GM23338 (cell line): Measurements from ENCODE around the gene AFAP1L1.

ENCODE experiments used
- CREB1 ChIP-seq: fragments of 250-450 bp; sonication (Bioruptor Pico); IDR thresholded peaks from 2 replicates; pipeline ENCODE4 v1.5.0; 2020; ENCODE audit warnings: low read depth, mild to moderate bottlenecking, moderate library complexity
- CTCF ChIP-seq, 2 experiments: fragments of 200-600 bp in 1 of 2; sonication (generic) in 1 of 2; conservative IDR thresholded peaks; 2 replicates each; pipeline versions ENCODE4 v1.5.1 to v1.6.1; 2016 to 2017; ENCODE audit warnings: antibody characterized with exemption in 2 of 2, low read depth in 2 of 2, mild to moderate bottlenecking in 2 of 2, moderate library complexity in 1 of 2
- ETS1 ChIP-seq: IDR thresholded peaks from 2 replicates; pipeline ENCODE4 v1.6.1; 2016; ENCODE audit warnings: antibody characterized with exemption
- EZH2 ChIP-seq: fragments of 200-600 bp; sonication (generic); IDR thresholded peaks from one replicate; pipeline ENCODE4 v1.8.0; 2017; ENCODE audit warnings: antibody characterized with exemption, mild to moderate bottlenecking, low read depth; ENCODE audit not compliant: unreplicated experiment
- EZH2phosphoT487 ChIP-seq: fragments of 200-600 bp; sonication (generic); IDR thresholded peaks from one replicate; pipeline ENCODE4 v1.8.1; 2018; ENCODE audit warnings: antibody characterized with exemption; ENCODE audit not compliant: unreplicated experiment
- NANOG ChIP-seq: IDR thresholded peaks from 2 replicates; pipeline ENCODE4 v1.6.1; 2016; ENCODE audit warnings: antibody characterized with exemption, borderline replicate concordance
- POLR2AphosphoS5 ChIP-seq: IDR thresholded peaks from 2 replicates; pipeline ENCODE4 v1.6.1; 2016; ENCODE audit warnings: antibody characterized with exemption, low read depth
- REST ChIP-seq: IDR thresholded peaks from one replicate; pipeline ENCODE4 v1.6.1; 2018; ENCODE audit warnings: antibody characterized with exemption; ENCODE audit not compliant: unreplicated experiment
- STAT1 ChIP-seq: IDR thresholded peaks from one replicate; pipeline ENCODE4 v1.6.1; 2016; ENCODE audit warnings: antibody characterized with exemption; ENCODE audit not compliant: unreplicated experiment
- ZNF114 ChIP-seq: fragments of 250-450 bp; sonication (Bioruptor Pico); IDR thresholded peaks from 2 replicates; pipeline ENCODE4 v1.5.0; 2020; ENCODE audit warnings: mild to moderate bottlenecking, moderate library complexity
- ZNF331 ChIP-seq: fragments of 250-450 bp; sonication (Bioruptor Pico); IDR thresholded peaks from 2 replicates; pipeline ENCODE4 v1.5.0; 2020; ENCODE audit warnings: low read depth, mild to moderate bottlenecking, moderate library complexity
- ZNF462 ChIP-seq: fragments of 250-450 bp; sonication (Bioruptor Pico); IDR thresholded peaks from 2 replicates; pipeline ENCODE4 v1.5.0; 2020; ENCODE audit warnings: mild to moderate bottlenecking, moderate library complexity

GRCh38 chr5:149325166-149325735 lies 53.6 kb downstream of the AFAP1L1 start:
- TF ChIP-seq POLR2AphosphoS5 (no peak), EZH2 (no peak), CTCF (conservative IDR thresholded peaks at IDR 0.05; ENCODE audit: low read depth in 2 of 2) (no peak), EZH2phosphoT487 (no peak), REST (no peak), NANOG (no peak), ETS1 (no peak), ZNF462 (CRISPR knock-in tag) (no peak), ZNF114 (CRISPR knock-in tag) (no peak), STAT1 (no peak), CREB1 (CRISPR knock-in tag) (no peak), ZNF331 (no peak)
